HFF-Myc (cell line): Measurements from ENCODE around the gene SEPTIN11.

ENCODE experiments used
- DNase-seq: peaks from one replicate; pipeline ENCODE4 v3.0.0-alpha.2; 2011; ENCODE audit warnings: low read depth; ENCODE audit errors: extremely low read depth
- H3K4me3 ChIP-seq: replicated peaks from 2 replicates; pipeline ENCODE4 v1.5.1; 2011; ENCODE audit warnings: low read depth, mild to moderate bottlenecking, control low read depth, low read length
- TF ChIP-seq, protein P1 (sequence below): IDR thresholded peaks from 2 replicates; pipeline ENCODE4 v1.5.1; 2012; ENCODE audit warnings: mild to moderate bottlenecking, low read depth, low read length, control low read depth; ENCODE audit errors: missing control alignments

The SEPTIN11 gene

DNA sequence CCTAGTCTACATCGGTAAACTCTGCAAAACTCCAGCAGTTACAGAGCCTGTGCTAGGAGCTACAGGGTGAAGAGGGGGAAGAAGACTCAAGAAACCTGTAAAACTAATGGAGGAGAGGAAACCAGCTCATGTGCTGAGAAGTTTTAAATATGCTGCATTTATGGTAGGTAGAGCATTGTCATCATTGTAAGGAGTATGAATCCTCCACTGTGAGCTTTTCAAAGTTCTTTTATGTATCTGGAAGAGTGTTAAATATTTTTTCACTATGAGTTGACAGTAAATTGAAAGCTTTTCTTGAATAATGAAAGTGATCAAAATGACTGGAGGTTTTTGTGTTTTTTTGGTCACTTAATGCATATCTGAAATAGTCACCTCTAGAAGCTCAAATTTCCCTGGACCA is 46.2 kb downstream of the SEPTIN11 start:
- TF ChIP-seq, protein P1, sequence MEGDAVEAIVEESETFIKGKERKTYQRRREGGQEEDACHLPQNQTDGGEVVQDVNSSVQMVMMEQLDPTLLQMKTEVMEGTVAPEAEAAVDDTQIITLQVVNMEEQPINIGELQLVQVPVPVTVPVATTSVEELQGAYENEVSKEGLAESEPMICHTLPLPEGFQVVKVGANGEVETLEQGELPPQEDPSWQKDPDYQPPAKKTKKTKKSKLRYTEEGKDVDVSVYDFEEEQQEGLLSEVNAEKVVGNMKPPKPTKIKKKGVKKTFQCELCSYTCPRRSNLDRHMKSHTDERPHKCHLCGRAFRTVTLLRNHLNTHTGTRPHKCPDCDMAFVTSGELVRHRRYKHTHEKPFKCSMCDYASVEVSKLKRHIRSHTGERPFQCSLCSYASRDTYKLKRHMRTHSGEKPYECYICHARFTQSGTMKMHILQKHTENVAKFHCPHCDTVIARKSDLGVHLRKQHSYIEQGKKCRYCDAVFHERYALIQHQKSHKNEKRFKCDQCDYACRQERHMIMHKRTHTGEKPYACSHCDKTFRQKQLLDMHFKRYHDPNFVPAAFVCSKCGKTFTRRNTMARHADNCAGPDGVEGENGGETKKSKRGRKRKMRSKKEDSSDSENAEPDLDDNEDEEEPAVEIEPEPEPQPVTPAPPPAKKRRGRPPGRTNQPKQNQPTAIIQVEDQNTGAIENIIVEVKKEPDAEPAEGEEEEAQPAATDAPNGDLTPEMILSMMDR: no peak
- no peak for DNase-seq
- no peak overlapping the region for H3K4me3 ChIP-seq

GRCh38 chr4:76996445-76996844 is 46.9 kb downstream of the SEPTIN11 start:
- TF ChIP-seq, protein P1: no peak
- no peak overlapping the region for H3K4me3 ChIP-seq
- no peak for DNase-seq

GRCh38 chr4:76997077-76997476 is 47.5 kb downstream of the SEPTIN11 start:
- H3K4me3 ChIP-seq: no peak overlapping the region
- no peak for DNase-seq
- TF ChIP-seq, protein P1: no peak

DNA sequence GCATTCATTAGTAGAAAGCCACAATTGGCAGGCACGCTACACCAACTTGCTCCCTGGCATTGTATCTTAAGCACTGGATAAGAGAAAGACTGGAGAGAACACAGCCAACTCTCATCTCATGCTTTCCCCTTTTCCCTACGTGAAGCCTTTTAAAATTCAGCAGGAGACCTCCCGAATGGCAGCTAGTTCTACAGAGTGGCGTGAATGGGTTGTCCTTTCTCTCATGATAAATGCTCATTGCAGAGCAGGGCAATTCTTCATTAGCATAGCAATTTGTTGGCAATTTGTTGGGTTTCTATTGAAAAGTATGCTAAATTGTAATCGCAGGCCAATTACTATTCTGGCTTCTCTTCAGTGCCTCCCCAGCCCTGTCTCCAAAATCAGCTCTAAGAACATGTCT is 48.0 kb downstream of the SEPTIN11 start:
- H3K4me3 ChIP-seq: no peak overlapping the region
- DNase-seq: no peak
- TF ChIP-seq, protein P1: no peak

GRCh38 chr4:76998251-76998901 is 48.8 kb downstream of the SEPTIN11 start:
- no peak for DNase-seq
- TF ChIP-seq, protein P1: no peak
- no peak overlapping the region for H3K4me3 ChIP-seq
